ENCODE measurements around the gene NCOA3.

Gene NCOA3

DNA sequence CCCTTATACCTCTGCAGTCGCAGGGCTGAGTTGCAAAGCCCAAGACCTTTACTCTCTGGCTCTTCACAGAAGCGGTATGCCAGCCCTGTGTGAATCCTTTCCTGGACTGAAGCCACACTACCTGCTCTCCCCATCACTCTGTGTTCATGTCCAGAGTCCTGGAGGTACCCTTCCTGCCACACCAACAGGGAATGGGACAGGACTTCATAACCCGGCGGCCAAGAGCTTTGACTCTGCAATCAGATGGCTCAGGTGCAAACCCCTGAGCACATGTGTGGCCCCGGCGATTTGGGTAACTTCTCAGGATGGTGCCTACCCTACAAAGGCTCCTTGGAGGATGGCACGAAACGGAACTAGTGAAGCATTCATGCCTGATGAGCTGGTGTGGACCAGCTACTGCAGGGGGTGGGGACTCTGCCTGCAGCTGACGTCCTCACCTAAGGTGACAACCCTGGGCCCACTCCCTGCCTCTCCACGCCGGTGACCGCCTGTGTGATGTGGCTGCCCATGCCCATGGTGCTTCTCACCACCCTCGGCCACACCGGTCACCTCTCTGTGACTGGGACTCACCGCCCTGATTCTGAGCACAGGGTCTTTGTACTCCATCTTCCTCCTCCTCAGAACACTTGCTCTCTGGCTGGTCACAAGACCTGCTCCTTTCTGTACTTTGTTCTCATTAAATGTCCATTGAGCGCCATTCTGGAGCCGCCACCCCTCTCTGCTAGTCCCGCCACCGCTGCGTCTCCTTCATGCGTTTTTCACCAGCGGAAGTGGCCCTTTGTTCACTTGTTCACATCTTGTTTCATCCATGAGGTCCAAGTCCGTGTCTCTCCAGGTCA lies 166.8 kb downstream of the NCOA3 start:
- no peak for DNase-seq (ENCODE audit: insufficient read length)
- peak; percentile 58 for TF ChIP-seq POLR2AphosphoS5 (IDR thresholded peaks at IDR 0.05; ENCODE audit: low read depth, low read length)
- TF ChIP-seq TAF1 (IDR thresholded peaks at IDR 0.05; ENCODE audit: borderline replicate concordance, low read depth, low read length), result no peak
- TF ChIP-seq POLR2A (IDR thresholded peaks at IDR 0.05; ENCODE audit: low read depth, low read length), result no peak
- FAIRE-seq, result no peak

DNA sequence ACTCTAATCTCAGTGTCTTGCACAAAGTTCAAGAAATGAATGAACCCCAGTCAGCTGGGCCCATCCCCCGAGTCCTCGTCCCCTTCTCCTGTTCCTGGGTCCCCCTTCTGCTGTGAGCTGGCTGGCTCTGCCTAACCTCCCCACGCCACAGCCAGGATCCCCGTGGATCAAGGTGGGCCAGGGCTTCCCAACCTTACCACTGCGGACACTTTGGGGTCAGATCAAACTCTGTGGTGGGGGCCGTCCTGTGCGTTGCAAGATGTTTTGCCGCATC lies 167.4 kb downstream of the NCOA3 start:
- no peak for TF ChIP-seq POLR2A (IDR thresholded peaks at IDR 0.05; ENCODE audit: low read depth, low read length)
- no peak for DNase-seq (ENCODE audit: insufficient read length)
- FAIRE-seq, result no peak

DNA sequence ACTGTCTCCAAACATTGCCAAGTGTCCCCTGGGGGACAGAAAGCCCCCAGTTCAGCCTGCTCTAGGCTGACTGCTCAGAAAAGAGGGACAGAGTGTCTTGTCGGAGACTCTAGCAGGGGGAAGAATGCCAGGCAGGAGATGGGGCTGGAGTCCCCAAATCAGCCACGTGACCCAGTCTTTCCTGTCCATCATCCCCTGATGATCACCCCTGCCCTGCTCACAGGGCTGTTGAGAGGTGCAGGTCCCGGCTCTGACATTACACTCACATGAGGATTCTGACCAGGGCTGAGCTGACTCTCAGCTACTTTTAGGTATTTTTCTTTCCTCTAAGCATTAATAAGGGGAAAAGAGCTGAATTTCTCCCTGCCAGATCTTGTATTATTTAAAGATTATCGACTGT lies 167.8 kb downstream of the NCOA3 start:
- no peak for DNase-seq (ENCODE audit: insufficient read length)
- no peak for FAIRE-seq
- TF ChIP-seq TAF1 (IDR thresholded peaks at IDR 0.05; ENCODE audit: borderline replicate concordance, low read depth, low read length) (no peak), POLR2A (IDR thresholded peaks at IDR 0.05; ENCODE audit: low read depth, low read length) (peak; percentile 42; the same call in 1 of the 2 replicates), POLR2AphosphoS5 (IDR thresholded peaks at IDR 0.05; ENCODE audit: low read depth, low read length) (0 out of 2 replicates have a peak, but pooled peaks have one; percentile 25)

DNA sequence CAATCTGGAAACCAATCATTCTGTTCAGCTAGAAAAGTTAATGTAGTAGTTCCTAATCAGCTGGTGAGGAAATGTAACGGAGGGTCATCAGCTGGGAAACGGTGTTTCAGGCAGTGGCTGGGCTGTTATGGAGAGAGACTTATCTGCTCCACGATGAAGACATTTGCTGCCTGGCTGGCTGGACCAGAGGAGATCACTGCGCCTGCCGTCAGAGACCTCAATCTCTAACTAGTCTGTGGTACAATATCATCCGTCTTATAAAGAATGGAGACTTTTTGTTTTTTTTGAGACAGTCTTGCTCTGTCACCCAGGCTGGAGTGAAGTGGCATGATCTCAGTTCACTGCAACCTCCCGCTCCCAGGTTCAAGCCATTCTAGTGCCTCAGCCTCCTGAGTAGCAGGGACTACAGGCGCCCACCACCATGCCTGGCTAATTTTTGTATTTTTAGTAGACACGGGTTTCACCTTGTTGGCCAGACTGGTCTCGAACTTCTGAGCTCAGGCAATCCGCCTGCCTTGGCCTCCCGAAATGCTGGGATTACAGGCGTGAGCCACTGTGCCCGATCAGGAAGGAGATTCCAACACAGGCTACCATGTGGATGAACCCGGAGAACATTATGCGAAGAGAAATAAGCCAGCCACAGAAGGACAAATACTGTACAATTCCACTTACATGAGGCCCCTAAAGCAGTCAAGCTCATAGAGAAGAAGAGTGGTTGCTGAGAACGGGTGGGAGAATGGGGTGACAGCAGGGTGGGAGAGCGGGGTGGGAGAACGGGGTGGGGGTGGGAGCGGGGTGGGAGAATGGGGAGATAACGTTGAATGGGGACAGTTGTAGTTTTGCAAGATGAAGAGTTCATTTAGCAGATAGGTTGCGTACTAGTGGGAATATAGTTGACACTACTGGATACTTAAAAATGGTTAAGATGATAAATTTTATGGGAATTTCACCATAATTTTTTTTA lies 168.5 kb downstream of the NCOA3 start:
- no peak for FAIRE-seq
- DNase-seq (ENCODE audit: insufficient read length), result no peak
- TF ChIP-seq TAF1 (IDR thresholded peaks at IDR 0.05; ENCODE audit: borderline replicate concordance, low read depth, low read length) (no peak), POLR2AphosphoS5 (IDR thresholded peaks at IDR 0.05; ENCODE audit: low read depth, low read length) (no peak), POLR2A (IDR thresholded peaks at IDR 0.05; ENCODE audit: low read depth, low read length) (no peak)

DNA sequence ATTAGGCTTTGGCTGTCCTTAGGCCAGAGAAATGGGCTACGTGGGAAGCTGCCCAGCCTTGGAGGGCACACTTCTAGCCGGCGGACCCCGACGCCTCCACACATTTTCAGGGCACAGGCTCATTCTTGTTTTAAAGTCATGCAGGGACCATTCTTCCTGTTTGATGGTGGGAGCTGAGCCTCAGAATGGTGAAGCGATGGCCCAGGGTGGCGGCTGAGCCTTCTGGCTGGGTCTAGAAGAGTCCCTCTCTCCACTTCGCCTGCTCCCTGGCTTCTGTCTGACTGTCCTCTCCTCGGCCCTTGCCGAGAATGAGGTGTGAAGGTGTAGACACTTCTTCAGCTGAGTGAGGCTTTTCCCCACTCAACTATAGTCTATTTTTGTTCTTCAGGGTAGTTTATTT lies 169.2 kb downstream of the NCOA3 start:
- FAIRE-seq, result no peak
- DNase-seq (ENCODE audit: insufficient read length), result no peak
- TF ChIP-seq TAF1 (IDR thresholded peaks at IDR 0.05; ENCODE audit: borderline replicate concordance, low read depth, low read length), result no peak
- no peak for TF ChIP-seq POLR2A (IDR thresholded peaks at IDR 0.05; ENCODE audit: low read depth, low read length)
- TF ChIP-seq POLR2AphosphoS5 (IDR thresholded peaks at IDR 0.05; ENCODE audit: low read depth, low read length), result no peak

DNA sequence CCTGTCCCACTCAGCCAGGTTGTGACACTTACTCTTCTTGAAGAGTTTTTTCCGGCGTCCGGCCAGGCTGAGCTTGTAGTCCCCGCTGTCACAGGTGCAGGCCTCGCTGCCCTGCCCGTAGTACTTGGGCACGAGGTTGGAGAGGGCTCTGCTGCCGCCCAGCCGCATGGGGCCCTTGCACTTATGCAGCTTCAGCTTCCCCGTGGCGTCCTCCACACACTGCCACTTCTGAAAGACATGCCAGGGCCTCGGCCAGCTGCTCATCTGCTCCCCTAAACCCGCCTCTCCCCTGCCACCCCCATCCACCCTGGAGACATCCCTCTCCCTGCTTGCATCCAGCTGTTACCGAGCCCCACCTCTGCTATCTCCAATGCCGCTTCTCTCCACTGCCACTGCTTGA lies 170.5 kb downstream of the NCOA3 start:
- TF ChIP-seq TAF1 (IDR thresholded peaks at IDR 0.05; ENCODE audit: borderline replicate concordance, low read depth, low read length) (no peak), POLR2A (IDR thresholded peaks at IDR 0.05; ENCODE audit: low read depth, low read length) (no peak)
- DNase-seq (ENCODE audit: insufficient read length) (no peak), FAIRE-seq (no peak)

DNA sequence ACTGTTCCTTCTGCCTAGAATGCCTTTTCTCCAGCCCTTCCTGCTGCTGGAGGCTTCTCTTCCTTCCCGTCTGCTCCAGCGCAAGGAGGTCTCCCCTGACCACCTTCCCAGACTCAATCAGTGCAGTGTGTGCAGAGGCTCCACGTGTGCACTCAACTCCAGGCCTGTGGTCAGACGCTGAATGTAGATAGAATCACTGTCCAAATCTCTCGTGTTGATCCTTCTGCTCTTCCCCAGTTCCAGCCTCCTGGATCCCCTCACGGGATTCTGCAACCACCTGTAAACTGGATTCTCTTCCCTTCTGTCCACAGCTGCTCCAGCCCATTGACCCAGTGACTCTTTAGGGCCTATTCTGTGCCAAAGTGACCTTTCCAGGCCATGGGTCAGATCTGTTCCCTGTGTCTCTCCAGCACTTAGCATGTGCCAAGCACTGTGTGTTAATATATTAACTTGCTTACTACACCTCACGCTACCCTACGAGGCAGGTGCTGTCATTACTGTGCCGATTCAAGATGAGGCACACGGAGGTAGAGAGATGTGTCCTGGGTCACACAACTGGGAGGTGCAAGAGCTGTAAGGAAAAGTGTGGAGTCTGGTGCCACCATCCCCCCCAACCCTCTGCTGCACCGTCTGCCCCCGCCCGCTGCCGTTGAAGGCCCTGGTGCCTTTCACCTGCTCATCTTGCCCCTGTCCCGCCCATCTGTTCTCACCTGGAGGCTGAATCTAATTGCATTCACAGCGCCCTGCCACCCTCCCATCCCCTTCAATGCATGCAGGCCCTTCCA lies 171.4 kb downstream of the NCOA3 start:
- no peak for TF ChIP-seq POLR2A (IDR thresholded peaks at IDR 0.05; ENCODE audit: low read depth, low read length)
- DNase-seq (ENCODE audit: insufficient read length) (no peak), FAIRE-seq (no peak)

DNA sequence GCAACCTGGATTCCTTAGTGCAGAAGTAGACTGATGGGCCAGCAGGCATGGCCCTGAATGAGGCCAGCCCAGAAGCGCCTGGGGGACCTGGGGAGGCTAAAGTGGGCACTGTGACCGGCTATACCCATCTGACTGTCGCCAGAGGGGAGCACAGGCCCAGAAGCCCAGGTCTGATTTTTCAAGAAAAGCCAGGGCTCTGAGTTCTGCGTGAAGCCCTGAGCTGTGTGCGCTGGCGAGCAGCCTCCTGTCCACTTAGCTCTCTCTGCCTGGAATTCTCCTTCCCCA lies 171.9 kb downstream of the NCOA3 start:
- TF ChIP-seq POLR2A (IDR thresholded peaks at IDR 0.05; ENCODE audit: low read depth, low read length), result no peak
- no peak for TF ChIP-seq POLR2AphosphoS5 (IDR thresholded peaks at IDR 0.05; ENCODE audit: low read depth, low read length)
- no peak for DNase-seq (ENCODE audit: insufficient read length)
- no peak for FAIRE-seq

DNA sequence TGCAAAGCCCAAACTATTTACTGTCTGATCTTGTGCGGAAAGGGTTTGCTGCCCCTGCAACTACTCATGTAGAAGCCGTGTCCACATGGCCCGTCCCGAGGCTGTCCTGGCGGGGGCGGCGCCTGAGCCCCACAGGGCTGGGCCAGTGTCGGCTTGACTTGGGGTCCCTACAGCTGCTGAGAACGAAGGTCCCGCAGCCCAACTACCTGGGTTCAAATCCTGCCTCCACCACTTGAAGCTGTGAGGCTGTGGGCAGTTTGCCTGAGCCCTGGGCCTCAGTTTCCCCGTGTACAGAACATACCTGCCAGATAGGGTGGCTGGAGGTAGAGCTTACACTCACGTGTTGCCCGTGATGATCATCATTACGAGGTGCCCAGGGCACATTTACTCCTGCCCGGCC lies 172.5 kb downstream of the NCOA3 start:
- TF ChIP-seq POLR2AphosphoS5 (IDR thresholded peaks at IDR 0.05; ENCODE audit: low read depth, low read length) (no peak), POLR2A (IDR thresholded peaks at IDR 0.05; ENCODE audit: low read depth, low read length) (no peak), TAF1 (IDR thresholded peaks at IDR 0.05; ENCODE audit: borderline replicate concordance, low read depth, low read length) (no peak)
- FAIRE-seq (no peak), DNase-seq (ENCODE audit: insufficient read length) (no peak)

DNA sequence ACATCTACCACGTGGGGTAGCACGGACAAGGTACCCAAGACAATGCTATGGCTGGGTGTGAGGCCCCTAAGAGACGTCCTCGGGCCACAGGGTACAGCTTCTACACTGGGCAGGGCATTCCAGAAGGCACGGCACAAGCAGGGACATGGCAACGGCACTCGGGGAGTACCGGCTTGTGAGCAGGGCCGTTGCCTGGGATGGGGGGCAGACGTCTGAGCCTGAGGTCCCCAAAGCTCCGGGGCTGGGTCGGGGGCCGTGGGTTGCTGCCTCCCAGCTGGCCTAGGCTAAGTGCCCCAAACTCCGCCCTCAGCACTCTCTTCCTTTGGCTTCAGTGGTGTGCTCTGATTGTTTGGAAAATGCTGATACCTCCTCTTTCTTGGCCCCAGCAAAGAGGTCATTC lies 173.0 kb downstream of the NCOA3 start:
- FAIRE-seq (no peak), DNase-seq (ENCODE audit: insufficient read length) (no peak)
- TF ChIP-seq POLR2A (IDR thresholded peaks at IDR 0.05; ENCODE audit: low read depth, low read length) (no peak), POLR2AphosphoS5 (IDR thresholded peaks at IDR 0.05; ENCODE audit: low read depth, low read length) (no peak), TAF1 (IDR thresholded peaks at IDR 0.05; ENCODE audit: borderline replicate concordance, low read depth, low read length) (no peak)

DNA sequence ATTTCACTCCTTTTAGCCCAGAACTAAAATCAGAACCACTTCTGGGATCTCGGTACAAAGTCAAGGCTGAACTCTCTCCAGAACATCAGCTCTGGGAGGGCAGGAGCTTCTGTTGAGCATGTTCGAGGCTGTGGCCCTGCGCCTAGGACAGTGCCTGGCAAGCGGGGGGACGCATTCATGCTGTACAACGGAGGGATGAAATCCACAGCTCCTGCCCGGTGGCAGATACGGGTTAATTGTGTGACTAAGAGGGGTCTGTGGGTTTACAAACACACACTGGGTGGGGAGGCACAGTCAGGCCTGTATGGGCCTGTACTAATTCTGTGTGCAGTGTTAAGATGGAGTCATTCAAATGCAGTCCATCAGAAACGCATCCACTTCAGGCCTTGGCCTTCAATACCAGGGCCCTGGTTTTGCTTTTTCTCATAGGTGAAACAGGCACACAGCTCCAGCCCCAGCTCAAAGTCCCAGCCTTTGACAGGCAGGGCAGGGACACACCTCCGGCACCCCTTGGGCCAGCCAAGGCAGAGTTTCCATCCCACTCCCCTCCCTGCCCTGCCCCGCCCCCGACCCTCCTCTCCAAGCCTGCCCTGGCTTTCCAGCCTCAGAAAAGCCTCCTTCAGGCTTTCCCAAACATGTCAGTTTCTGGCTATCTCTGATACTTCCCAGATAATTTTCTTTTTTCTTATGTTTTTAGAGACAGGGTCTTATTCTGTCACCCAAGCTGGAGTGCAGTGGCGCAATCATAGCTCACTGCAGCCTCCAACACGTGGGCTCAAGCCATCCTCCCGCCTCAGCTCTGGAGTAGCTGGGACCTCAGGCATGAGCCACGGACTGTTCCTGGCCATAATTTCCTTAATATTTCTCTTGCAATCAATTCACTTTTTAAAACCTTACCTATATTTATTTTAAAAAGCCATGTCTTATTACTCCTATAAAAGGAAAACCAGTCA lies 173.8 kb downstream of the NCOA3 start:
- FAIRE-seq (no peak), DNase-seq (ENCODE audit: insufficient read length) (no peak)
- TF ChIP-seq TAF1 (IDR thresholded peaks at IDR 0.05; ENCODE audit: borderline replicate concordance, low read depth, low read length) (no peak), POLR2AphosphoS5 (IDR thresholded peaks at IDR 0.05; ENCODE audit: low read depth, low read length) (no peak), POLR2A (IDR thresholded peaks at IDR 0.05; ENCODE audit: low read depth, low read length) (no peak)
